Measurements from ENCODE around the gene PCDH12.

DNA sequence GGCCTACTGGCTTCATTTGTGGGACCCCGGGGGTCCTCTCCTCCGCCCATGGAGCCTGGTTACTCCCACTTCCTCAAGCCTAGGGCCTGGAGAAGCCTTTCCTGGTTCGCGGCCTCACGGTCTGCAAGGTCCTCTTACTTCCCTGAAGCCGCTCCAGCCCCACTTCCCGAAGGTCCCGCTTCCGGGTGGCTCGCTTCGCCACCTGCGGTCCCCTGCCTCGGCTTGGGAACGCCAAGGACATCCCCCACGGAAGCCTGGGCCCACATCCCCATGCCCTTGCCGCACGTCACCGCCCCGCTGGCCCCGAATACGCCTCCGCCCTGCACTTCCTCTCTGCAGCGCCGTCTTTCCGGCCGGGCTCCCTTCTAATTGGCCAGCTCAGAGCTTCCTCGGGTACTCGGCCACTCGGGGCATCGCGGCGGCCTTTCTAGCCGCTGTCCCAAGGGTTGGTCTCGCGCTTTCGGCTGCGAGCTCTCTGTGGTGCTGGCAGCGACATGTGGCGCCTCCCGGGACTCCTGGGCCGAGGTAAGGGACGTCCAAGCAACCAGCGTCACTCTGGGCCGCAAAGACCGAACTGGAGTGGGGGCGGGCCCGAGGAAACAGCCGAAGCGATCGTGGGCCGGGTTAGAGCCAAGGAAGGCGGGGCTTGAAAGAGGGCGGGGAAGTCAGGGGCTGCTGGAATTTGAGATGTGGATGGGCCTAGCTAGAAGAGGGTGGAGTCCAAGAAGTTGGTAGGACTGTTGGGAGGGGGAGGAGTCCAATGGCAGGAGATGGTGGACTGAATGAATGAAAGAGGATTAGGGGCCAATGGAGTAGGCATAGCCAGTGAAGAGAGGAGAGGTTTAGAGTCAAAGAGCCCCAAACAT, 34.3 kb downstream of the PCDH12 start, which contains the start of gene DELE1:
- TF ChIP-seq, protein P1, sequence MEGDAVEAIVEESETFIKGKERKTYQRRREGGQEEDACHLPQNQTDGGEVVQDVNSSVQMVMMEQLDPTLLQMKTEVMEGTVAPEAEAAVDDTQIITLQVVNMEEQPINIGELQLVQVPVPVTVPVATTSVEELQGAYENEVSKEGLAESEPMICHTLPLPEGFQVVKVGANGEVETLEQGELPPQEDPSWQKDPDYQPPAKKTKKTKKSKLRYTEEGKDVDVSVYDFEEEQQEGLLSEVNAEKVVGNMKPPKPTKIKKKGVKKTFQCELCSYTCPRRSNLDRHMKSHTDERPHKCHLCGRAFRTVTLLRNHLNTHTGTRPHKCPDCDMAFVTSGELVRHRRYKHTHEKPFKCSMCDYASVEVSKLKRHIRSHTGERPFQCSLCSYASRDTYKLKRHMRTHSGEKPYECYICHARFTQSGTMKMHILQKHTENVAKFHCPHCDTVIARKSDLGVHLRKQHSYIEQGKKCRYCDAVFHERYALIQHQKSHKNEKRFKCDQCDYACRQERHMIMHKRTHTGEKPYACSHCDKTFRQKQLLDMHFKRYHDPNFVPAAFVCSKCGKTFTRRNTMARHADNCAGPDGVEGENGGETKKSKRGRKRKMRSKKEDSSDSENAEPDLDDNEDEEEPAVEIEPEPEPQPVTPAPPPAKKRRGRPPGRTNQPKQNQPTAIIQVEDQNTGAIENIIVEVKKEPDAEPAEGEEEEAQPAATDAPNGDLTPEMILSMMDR (IDR thresholded peaks at IDR 0.05) = no peak
- peak; percentile 81 for TF ChIP-seq POLR2A (IDR thresholded peaks at IDR 0.05)
